Measurements from ENCODE around the gene PTPRE. TPM values are rescaled to one million over a fixed set of nuclear protein-coding genes. Genes with fewer than 3 reads are reported as not detected.
"Not testable (repeated sequence)": the region's sequence is repeated elsewhere in the genome, so short reads cannot be mapped to it uniquely, and the experiment has no call there.

PTPRE gene
- total RNA-seq, 1 experiment from 2014 or later: 2.8 TPM

DNA sequence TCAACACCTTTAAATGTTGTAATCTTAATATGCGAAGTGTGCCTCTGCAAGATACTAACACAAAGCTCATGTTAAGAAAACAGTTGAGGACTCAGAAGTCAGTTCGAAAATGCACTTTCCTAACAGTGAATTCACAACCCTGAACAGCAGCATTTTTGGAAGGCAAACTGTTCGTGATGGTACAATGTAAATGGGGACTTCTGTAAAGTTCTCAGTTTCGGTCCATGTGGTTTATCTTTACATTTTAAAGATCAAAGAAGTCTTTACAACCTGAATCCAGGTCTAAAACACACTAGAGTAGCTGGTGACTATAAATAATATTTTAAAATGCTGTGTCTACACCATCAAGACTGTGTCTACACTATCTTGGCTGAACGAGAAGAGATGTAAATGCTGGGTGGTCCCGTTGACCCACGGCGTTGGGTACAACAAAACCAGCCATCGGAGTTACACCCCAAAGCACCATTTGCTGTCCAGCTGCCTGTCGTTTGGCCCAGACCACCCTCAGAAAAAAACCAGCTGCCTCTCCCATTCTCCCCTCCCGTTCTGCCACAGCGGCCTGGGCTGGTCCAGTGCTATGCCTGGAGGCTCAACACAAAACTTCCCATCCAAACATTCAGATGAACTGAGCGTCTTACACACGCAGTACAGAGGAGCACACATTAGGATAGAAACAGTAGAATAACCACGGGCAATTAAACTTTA lies 176.4 kb downstream of the PTPRE start:
- in situ Hi-C loops (cut with HindIII; ENCODE audit: low pct_unique_long_range_greater_than_20kb, low sequenced_read_pairs): no loop called here
- DNase-seq (ENCODE audit: low read depth): no peak

DNA sequence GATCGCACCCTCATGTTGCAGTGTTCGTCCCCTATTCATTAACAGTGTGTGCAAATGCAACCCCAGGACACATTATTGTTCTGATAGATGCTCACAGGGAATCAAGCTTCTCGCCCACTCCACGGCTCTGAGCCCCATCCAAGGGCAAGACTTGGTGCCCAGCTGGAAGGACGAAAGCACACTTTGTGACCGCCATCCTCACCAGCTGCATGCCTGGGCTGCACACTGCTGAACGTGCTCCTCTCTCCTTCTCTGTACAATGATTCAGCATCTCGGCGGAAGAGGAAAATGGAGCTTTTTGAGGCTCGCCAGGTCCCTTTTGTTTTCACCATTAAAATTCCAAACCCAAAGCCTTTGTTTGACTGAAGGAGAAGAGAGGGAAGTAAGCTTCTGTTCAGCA lies 177.5 kb downstream of the PTPRE start:
- DNase-seq (ENCODE audit: low read depth): no peak
- in situ Hi-C loops (cut with HindIII; ENCODE audit: low pct_unique_long_range_greater_than_20kb, low sequenced_read_pairs): no loop called here

DNA sequence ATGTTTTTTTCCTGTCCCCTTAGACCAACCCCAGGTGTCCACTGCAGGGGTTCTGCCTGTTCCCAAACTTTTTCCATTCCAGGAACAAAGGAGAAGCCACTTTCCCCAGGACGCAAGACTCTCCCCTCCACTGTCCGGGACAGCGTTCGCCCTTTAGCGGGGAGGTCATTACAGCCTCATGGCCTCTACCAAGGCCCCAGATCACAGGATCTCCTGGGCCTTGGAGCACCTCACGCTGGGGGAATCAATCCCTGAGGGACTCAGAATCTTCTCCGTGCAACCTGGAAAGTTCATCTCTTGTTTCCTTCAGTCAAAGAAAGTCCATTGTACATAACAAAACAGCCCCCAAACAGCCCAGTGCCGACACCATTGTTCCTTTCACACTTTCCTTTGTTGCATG lies 178.1 kb downstream of the PTPRE start:
- in situ Hi-C loops (cut with HindIII; ENCODE audit: low pct_unique_long_range_greater_than_20kb, low sequenced_read_pairs): no loop called here
- no peak for DNase-seq (ENCODE audit: low read depth)

DNA sequence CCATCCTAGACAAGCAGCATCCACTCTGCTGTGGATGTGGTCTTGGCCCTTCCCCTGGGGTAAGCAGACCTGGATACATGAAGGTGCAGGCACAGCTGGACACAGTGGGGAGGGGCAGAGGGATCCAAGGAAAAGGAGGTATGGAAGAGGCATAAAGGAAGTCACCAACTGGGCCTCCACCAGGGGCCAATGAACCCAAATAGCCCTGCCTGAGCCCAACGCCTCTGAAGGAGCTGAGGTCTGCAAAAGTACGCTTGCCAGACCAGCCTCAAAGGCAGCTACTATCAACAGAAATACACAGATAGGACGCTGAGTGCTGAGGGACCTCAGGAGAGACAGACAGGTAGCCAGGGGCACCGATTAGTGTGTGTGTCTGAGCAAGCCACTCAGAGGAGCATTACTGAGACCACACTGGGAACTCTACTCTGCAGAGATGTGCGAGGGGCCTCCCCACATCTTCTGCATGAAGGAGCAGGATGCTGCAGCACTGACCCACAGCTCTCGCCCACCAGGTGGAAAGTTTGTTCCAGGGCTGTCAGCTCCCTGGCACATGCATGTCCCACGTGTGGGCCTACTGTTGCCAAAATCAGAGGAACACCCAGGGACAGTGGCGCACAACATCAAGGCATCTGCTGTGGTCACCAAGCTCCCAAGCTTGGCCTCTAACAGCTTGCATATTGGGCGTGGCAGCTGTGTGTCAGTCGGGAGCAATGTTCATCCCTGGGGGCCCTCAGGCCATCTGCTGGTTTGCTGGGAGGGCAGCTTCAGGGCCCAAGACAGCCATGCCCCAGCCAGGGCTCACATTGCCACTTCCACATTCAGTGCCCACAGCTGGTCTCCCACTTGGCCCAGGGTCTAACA lies 179.3 kb downstream of the PTPRE start:
- in situ Hi-C loops (cut with HindIII; ENCODE audit: low pct_unique_long_range_greater_than_20kb, low sequenced_read_pairs): no loop called here
- no peak for DNase-seq (ENCODE audit: low read depth)

DNA sequence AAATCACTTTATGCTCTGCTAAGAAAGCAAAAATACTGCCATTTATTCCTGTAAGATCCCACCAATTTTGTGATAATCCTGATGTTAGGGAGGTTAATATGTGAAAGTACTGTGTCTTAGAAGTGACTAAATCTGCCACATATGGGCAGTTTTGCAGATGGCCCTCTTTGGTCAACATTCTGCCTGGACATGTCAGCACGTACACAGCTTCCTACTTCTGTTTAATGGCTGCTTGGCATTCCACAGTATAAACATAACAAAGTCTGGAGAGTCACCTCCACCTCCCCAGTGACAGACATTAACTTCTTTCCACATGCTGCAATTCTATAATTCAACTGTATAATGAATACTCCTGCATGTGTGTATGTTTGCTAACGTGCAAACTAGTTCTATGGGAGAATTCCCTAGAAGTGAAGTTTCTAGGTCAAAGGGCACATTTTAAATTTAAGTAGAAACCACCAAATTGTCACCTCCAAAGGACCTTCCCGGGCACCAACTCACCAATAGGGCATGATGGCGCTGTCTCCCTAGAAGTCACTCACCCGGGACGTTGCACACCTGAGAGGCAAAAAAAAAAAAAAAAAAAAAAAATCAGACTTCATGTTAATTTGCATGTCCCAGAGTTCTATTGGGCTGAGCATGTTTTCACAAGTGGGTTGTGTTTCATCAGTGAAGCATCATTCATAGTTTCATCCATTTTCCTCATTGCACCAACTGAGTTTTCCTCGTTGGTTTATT lies 180.4 kb downstream of the PTPRE start:
- DNase-seq (ENCODE audit: low read depth): no peak
- in situ Hi-C loops (cut with HindIII; ENCODE audit: low pct_unique_long_range_greater_than_20kb, low sequenced_read_pairs): no loop called here

DNA sequence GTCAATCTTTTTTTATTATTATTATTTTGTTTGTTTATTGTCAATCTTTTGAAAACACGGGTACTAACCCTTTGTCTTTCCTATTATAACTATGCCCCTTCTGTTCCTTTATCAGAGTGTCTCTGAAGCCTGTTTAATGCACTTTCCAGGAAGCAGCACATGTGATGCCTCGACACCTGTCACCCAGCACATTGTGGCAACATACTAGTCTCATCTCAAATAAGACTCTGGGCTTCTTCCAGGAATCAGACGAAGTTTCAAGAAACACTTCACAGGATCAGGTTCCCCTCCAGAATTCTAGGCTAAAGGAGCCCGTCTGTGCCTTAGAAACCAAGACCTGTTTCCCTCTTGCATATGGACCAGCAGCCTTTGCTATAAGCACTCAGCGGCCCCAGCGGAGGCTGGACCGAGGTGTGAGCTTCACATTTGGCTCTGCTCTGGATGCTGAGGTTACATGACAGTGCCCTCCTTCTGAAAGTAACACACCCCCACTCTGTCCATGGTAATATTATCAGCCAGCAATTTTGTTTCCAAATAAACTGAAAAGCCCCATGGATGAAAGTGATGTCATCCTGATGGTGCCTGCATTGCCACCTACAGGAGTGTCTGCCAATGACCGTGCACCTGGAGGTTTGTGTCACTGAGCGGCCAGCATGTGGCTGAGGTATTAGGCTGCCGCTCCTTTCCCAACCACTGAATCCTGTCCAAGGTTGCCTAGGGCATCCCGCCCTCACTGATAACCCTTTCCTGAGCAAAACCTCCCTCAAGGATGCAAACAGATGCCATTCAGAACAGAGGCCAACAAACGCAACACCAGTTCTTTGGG lies 181.2 kb downstream of the PTPRE start:
- in situ Hi-C loops (cut with HindIII; ENCODE audit: low pct_unique_long_range_greater_than_20kb, low sequenced_read_pairs): no loop called here
- no peak for DNase-seq (ENCODE audit: low read depth)

DNA sequence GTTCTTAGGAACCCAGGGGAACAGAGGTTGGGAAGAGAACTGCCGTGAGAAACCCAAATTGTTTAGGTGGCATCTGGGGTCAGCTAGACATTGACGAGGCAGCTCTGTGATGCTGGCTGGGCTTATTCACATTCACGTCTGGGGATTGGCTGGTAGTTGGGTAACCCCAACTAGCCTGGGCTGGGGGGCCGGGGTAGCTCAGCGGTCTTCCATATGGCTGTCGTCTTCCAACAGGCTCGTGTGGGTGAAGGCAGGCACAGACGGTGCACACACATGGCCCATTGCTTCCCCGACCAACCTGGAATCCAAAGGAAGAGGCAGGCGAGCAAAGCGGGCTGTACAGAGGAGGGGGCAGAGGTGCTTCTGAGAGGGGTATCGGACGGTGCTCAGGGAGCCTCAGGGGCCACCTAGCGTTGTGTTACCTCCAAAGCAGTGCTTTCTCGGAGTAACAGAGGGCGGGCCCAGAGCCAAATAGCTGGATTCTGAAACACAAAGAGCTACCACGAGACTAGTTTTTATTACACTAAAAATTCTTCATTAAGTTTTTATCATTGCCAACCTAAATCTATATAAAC lies 184.8 kb downstream of the PTPRE start:
- no peak for DNase-seq (ENCODE audit: low read depth)
- in situ Hi-C loops (cut with HindIII; ENCODE audit: low pct_unique_long_range_greater_than_20kb, low sequenced_read_pairs): no loop called here

DNA sequence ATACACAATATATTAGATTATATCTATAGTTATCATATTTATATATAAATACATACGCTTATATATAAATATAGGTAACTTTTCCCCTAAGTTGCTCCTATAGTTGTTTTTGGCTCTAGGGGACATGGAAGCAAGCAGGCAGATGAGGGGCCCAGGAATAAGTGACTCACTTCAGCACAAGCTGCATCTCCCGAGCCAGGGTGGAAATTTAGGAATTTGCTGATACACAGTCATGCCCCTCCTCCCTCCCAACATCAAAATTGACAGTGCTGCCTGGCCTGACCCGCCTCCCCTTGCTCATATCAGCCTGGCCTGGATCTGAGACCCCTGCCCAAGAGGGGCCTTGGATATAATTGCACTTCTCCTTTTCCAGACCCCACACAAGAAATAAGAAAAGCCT lies 185.6 kb downstream of the PTPRE start:
- no peak for DNase-seq (ENCODE audit: low read depth)
- in situ Hi-C loops (cut with HindIII; ENCODE audit: low pct_unique_long_range_greater_than_20kb, low sequenced_read_pairs): no loop called here

DNA sequence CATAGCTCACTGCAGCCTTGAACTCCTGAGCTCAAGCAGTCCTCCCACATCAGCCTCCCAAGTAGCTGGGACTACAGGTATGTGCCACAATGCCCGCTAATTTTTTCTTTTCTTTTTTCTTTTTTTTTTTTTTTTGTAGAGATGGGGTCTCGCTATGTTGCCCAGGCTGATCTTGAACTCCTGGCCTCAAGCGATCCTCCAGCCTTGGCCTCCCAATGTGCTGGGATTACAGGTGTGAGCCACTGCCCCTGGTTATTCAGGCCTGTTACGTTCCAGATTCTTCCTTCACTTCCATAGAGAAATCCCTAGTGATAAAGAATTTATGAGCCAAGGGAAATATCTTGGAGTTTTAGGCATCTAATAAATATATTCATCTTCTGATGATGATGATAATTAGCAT lies 187.7 kb downstream of the PTPRE start:
- DNase-seq (ENCODE audit: low read depth); in situ Hi-C loops (cut with HindIII; ENCODE audit: low pct_unique_long_range_greater_than_20kb, low sequenced_read_pairs): not testable (repeated sequence)

DNA sequence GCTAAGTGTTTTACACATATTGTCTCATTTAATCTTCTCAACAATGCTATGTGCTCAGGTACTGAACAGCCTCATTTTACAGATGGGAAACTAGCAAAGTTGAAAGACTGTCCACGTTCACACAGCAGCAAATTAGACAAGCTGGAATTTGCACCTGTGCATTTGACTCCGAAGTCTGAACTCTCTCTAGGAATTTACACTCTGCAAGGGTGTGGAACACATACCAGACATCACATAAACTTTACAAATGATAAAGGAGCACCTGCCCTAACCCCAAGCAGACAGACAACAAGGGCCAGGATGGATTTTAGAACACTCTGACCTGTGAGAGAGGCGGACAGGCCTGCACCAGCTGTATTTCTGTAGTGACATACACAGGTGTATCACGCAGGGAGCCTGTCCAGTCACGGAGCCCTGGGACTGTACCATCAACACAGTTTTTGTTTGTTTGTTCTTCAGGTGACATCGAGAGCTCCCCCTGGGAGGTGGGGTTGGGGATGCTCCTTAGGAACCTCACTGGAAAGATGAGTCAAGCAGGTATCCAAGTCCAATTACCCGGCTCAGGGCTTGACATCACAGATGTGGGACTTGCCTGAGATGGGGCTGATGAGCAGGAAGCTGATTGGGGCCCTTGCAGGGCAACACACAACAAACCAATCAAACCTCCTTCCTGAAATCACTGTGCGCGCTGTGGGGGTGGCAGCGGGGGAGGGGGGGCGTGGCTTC lies 188.3 kb downstream of the PTPRE start:
- in situ Hi-C loops (cut with HindIII; ENCODE audit: low pct_unique_long_range_greater_than_20kb, low sequenced_read_pairs): no loop called here
- DNase-seq (ENCODE audit: low read depth): no peak

DNA sequence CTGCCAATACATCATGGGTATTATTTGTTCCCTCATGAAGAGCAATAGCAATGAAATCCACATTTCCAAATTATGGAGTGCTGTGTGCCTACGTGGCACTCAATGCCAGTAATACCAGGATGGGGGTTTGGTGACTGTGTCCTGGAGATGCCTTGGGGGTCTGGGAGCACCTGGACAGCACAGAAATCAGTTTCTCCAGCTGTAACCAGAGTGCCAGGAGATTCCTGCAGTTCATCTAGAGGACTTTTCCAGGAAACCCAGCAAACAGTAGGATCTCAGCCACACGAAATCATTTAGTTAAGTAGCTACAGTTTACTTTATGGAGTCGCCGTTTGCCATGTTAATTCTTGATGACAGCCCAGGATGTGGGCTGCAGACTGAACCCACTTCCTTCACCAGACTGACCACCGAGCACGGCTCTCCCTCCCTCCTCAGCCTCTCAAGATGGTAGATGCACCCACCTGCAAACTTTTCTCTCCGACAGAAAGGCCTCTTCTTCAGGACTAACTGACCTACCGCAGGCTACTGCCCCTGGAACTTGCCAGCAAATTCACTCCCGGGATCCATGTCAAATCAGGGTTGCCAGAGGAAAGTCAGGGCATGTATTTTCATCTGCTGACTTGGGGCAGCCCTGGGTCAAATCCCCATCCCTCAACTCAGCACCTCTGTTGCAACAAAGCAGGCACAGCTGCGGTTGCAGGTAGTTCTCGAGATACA lies 189.0 kb downstream of the PTPRE start:
- in situ Hi-C loops (cut with HindIII; ENCODE audit: low pct_unique_long_range_greater_than_20kb, low sequenced_read_pairs): no loop called here
- no peak for DNase-seq (ENCODE audit: low read depth)

DNA sequence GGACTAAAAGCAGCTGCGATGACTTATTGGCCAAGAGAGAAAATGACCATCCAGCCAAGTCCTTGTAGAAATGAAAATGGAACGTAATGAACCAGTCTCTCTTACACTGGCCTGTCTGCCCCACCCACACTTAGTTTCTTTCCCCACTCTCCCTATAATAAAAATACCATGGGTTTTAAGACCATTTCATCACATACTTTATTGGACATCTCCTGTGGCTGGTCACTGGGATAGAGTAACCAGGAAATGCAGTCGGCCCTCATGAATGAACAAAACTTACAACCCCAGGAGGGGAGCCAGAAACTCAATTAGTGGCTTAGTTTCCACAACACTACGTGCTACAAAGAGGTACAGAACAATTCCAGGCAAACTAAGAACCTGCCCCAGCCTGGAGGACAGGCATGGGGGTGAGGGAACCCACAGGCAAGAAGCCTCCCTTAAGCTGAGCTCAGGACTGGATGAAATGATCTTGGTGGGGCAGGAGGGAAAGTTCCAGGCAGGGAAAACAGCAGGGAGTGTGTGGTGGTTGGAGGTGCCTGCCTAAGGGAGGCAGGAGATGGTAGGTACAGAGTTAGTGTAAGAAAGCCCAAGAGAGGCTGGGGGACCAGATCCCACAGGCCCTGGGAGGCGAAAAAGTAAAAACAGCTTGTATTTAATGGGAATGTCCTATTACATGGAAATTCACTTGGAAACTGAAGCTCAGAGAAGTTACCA lies 189.7 kb downstream of the PTPRE start:
- in situ Hi-C loops (cut with HindIII; ENCODE audit: low pct_unique_long_range_greater_than_20kb, low sequenced_read_pairs): no loop called here
- DNase-seq (ENCODE audit: low read depth): no peak

DNA sequence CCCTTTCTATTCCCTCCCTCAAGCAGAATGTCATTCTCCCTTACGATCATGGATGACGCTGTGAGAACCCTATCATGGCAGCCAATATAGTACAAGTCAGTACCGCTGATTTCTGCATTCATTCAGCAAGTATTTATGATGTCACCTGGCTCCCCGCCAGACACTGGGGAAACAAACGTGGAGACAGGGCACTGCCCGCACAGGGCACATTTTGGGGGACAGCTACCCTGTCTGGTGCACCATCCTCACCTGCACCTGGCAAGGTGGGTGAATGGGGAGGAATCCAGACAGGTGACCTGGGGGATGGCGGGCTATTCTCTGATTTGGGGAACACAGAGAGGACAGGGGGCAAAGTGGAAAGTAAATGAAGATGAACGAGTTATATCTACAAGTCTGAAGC lies 190.9 kb downstream of the PTPRE start:
- in situ Hi-C loops (cut with HindIII; ENCODE audit: low pct_unique_long_range_greater_than_20kb, low sequenced_read_pairs): no loop called here
- DNase-seq (ENCODE audit: low read depth): no peak

DNA sequence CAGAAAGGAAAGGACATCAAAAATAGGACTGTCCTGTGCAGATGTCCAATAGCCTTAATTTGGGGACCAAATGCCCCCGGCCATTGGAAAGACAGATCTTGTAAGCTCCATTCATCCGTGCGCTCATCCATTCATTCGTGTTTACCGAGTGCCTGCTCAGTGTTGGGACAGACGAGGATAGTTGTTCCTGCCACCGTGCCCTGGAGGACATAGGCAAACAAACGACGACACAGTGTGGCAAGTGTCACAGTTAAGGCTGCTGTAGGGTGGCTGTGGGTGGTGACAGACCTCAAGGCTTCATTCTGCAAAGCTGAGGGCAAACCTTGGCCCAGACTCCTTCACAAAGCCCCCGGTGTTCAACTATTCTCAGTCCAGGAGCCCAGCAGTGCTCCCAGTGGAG lies 191.7 kb downstream of the PTPRE start:
- DNase-seq (ENCODE audit: low read depth): no peak
- in situ Hi-C loops (cut with HindIII; ENCODE audit: low pct_unique_long_range_greater_than_20kb, low sequenced_read_pairs): no loop called here

DNA sequence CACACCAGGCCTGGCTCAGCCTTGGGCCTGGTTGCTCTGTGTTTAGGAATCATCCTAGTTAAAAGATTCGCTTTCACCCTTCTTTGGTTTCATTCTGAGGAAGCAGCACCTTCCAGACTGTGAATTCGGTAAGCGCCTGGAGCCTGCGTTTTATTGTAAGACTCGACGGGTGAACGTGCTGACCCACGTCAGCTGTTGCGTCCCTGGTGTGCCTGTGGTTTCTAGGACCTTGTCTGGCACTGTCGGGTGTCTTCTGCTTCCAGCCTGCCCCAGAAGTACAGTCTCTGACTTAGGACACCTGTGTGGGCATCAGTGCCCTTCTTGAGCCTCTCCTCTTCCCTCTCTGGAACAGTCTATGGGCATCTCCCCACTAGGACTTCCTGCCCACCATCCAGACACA lies 193.0 kb downstream of the PTPRE start:
- in situ Hi-C loops (cut with HindIII; ENCODE audit: low pct_unique_long_range_greater_than_20kb, low sequenced_read_pairs): no loop called here
- DNase-seq (ENCODE audit: low read depth): no peak

DNA sequence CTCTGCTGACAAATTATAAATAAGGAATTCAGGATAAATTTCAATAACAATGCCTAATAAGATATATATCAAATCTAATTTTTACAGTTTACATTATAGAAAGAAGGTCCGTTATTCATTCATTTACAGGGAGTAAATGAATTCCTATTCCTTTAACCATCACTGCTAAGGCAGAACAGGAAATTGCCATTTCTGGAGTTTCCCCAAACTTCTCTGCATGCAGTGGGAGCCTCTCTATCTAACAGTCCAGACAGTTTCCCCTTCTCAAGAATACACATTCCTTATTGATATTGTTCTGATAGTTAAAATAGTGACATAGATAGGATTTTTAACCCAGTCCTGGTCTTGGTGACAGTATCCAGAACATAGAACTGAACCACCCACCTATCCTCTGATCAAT lies 195.0 kb downstream of the PTPRE start:
- no peak for DNase-seq (ENCODE audit: low read depth)
- in situ Hi-C loops (cut with HindIII; ENCODE audit: low pct_unique_long_range_greater_than_20kb, low sequenced_read_pairs): no loop called here
